ENCODE data around the gene CDR2.

Gene CDR2

DNA sequence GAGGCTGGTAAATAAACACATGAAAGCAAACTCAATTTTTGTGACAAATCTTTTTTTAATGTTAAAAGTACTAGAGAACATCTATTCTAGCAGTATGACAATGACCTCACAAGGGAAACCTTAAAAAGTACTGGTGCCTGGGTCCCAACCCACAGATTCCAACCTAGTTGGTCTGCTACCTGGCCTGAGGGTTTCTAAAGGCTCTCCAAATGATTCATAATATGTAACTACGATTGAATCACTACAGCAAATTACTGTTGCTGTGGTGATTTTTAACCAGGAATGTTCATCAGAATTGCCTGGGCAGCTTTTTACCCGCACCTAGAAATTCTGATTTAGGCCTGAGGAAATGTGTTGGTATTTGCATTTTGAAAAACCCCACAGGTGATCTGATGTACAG is 26.1 kb downstream of the CDR2 start:
- DNase-seq: no peak

DNA sequence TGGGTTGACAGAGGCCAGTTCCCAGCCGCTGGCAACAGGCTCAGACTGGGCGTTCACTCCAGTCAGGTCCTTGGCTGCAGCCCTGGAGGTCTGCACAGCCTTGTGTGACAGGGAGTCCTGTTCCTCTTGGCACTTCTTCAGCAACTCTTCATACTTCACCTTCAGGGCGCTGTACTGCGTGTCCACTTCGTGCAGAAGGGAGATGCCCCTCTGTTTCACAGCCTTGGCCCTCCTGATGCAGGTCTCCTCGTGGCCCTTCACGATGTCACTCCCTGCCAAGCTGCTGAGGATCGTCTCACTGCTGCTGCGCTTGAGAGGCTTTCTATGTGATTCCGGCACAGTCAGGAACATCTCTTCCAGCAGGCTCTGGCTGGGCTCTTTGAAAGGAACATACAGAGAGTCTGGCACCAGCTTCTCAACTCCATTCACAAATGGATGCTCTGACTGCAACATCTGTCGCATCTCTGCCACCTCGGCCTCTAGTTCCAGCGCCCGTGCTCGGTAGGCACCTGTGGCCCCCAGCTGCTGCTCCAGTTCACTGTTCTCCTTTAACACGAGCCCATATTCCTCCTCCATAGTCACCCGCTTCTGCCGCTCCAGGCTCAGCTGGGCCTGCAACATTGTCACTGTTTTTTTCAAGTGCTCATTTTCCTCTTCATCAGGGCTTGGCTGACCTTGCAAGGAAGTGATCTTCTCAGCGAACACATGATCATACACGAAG is 27.2 kb downstream of the CDR2 start:
- DNase-seq: no peak

DNA sequence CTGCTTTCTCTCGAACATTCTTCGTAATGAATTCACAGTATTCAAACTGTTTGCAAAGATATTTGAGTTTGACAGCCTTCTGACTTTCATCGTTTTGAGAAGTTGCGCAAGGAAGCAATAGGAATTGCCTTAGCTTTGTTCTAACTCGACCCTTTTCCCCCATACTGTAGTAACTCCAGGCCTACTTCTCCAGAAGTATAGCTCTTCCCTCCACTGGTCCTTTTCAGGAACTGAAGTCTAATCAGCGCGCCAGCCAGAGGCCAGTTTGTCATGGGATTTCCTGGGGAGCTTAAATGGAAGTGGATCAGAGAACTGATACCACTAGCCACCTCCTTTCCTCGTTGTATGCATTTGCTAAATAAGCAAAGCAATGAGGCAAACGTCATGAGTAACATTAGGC is 27.9 kb downstream of the CDR2 start:
- DNase-seq: no peak

GRCh38 chr16:22342082-22342481 is 32.3 kb downstream of the CDR2 start:
- DNase-seq: no peak

GRCh38 chr16:22340945-22341344 is 33.5 kb downstream of the CDR2 start:
- DNase-seq: no peak

DNA sequence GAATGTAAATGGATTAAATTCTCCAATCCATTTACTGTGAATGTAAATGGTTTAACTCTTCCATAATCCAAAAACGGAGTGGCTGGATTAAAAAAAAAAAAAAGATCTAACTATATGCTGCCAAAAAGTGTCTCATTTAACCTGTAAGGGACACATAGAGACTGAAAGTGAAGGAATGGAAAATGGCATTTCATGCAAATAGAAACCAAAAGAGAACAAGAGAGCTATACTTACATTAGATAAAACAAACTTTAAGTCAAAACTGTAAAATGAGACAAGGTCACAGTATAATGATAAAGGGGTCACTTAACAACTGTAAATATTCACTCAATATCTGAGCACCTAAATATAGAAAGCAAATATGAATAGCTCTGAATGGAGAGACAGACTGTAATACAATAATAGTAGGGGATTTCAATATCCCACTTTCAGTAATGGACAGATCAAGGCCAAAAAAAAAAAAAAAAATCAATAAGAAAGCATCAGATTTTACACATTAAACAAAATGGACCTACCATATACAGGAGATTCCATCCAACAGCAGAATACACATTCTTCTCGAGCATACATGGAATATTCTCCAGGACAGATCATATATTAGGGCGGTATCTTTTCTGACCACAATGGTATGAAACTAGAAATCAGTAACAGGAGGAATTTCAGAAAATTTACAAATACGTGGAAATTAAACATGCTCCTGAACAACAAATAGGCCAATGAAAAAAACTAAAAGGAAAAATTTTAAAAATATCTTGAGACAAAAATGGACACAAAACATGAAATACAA is 36.4 kb downstream of the CDR2 start:
- DNase-seq: no peak

DNA sequence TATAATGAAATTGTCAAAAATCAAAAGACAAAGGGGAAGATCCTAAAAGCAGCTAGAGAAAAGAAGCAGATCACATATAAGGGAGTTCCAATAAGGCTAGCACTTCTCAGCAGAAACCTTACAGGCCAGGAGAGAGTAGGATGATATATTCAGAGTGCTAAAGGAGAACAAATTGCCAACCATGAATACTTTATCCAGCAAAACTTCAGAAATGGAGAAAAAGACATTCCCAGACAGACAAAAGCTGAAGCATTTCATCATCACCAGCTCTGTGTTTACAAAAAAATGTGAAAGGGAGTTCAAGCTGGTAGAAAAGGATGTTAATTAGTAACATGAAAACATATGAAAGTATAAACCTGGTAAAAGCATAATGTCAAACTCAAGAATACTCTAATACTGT is 37.4 kb downstream of the CDR2 start:
- DNase-seq: no peak

DNA sequence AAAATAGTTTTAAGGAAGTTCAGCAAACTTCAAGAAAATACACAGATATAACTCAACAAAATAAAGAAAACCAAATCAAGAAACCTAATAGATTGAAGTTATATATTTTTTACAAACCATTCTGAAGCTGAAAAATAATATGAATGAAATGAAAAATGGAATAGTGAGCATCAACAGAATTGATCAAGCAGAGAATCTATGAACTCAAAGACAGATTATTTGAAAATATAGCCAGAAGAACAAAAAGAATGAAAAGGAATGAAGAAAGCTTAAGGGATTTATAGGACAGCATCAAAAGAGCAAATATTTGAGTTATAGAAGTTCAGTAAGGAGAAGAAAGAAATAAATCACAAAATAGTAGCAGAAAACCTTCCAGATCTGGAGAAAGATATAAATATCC is 37.8 kb downstream of the CDR2 start:
- DNase-seq: no peak

DNA sequence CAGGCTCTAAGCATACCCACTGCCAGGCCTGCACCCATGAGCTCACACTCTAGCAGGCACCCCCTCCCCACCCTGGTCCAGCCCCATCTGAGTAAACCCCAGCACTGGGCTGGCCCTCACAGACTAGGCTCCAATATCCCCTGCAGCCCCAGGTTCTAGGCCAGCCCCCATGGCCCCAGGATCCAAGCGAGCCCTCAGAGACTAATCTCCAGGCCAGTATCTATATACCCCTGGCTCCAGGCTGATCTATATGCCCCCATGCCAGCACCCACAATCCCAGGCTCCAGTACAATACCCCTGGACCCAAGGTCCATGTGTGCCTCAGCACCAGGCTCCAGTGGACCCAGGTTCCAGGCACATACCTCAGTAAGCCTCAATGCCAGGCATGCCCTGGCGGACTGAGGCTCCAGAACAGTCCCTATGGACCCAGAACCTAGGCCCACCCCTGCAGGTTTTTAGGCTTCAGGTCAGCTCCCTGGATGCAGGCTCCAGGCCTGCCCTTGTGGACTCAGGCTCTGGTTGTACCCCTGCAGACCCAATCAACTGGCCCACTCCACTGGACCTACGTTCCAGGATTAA is 38.7 kb downstream of the CDR2 start:
- DNase-seq: no peak

DNA sequence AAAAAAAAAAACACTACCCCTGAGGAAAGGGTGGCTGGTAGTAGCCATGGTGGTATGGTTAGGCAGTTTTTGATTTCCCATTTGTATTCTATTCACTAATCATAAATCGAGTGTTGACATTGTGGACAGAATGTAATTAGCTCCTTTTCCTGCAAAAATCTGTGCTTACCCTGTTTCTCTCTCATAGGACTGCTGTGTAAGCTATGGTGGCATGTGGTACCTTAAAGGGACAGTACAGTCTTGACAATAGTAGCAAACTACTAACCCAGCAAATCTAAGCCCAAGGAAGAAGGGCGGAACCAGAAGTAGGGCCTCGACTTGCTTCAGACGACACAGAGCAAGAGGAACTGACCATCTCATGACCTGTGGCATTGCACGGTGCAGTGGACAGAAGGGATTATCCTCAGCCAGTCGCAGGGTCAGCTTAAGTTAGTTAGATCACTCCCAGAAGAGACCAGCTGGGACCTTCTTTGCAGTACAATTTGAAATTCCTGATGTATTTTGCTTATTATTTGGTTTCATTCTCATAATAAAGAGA is 40.9 kb downstream of the CDR2 start:
- DNase-seq: no peak

- no peak for DNase-seq
Measured at GRCh38 chr16:22330326-22330725, 44.1 kb downstream of the CDR2 start.

DNA sequence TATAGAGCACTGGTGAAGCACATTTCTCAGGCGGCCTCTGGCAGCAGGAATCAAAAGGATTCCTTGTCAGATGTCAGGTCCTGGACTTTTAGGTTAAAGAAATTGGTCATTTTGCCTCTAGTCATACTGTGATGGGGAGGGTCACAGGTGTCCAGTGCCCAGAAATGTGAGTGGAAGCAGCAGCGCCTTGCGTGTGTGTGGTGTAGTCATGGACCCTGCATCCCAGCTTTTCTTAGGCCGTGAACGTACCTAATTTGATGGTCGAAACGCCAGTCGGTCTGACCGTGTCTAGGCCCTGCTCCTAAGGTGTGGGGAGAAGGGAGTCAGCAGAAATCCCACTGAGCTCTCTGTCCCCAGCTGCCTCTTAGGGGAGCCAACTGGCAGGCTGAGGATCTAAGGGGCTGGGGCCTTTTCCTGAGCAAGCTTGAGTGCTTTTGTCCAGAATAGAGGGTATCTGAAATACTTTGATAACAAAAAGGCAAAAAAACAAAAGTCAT is 45.2 kb downstream of the CDR2 start:
- DNase-seq: no peak

- DNase-seq: no peak
Measured at GRCh38 chr16:22328081-22328725, 46.2 kb downstream of the CDR2 start.

DNA sequence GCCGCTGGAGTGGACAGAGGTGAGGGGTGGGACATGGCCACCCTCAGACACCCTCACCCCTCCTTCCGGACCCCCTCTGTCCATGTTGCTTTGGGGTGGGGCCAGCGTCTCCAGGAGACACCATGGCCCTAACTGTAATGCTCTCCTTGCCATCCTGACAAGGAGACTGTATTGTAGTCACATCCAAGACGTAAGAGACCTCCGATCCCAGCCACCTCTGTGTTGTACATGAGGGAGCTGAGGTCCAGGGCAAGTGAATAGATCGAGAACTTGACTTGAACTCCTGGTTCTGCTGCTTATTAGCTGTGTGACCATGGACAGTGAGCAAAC is 47.0 kb downstream of the CDR2 start:
- DNase-seq: no peak

DNA sequence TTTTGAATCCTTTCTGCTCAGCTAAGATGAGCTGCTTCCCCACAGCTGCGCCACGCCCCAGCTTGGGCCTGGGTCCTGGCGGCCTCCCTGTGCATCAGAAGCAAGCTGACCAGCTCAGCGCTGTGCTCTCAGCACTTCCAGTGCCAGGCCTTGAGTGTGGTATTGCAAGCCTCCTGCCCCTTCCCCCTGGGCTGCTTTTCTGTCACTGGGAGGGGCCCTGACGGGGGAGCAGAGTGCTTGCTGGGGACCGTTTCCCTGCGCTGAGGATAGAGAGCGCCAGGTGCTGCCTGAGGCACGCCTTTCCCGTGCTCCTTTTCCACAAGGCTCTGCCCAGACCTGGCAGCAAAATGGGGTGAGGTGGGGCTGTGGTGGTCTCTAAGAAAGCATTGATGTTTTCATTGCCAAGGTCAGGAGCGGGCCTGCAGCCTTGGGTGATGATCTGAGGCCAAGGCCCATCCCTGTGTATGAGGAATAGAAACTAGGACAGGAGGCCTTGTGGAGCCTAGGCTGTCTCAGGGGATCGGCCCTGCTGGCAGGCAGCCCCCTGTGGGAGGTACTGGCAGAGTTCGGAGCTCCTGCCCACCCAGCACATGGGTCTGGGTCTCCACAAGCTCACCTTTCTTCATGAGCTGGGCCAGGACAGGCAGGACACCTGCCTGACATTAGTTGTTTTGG is 47.5 kb downstream of the CDR2 start:
- DNase-seq: no peak

DNA sequence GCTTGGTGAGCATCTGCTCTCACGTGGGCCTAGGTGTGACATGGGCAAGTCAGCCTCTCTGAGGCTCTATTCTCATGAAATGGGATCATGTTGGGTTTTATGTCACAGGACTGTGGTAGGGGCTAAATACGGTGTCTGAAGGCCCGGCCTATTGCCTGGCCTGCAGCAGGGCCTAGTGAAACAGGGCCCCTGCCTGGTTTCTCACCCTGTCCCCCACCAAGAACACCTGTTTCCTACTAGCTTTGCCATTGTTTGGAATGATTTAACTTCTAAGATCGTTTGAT is 48.1 kb downstream of the CDR2 start:
- no peak for DNase-seq

GRCh38 chr16:22325598-22326368 is 48.6 kb downstream of the CDR2 start:
- no peak for DNase-seq

DNA sequence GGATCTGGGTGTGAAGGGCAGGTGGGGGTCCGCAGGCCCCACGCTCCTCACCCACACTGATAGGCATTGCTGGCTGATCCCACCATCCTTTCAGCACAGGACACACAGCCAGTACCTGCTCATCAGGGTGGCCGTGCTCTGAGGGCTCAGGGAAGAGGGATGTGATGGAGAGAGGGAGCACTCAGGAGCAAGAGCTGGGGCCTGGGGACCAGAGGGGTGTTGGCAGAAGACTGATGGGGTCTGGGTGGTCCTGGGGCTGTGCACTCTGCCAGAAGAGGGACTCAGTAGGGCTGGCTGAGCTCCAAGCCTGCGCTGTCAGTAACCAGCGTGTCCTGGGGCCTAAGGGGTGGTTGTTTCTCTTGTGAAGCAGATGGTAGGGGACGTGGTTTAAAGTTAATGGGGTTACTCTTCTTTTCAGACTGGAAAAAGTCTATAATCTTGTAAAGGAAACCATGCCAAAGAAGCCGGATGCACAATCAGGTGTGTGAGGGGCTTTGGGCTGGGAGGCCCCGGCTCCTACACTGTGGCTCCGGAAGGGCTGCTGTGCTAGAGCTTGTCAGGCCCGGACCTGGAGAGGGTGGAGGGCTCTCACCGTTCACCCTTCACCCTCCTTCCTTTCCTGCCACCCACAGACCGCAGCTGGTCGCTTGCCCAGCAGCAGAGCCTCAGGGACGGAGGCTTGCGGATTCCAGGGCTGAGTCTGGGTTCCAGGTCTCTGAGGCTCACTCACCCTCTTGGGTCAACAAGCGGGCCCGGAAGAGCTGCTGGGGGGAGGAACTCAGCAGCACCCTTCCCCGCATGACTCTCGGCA is 49.4 kb downstream of the CDR2 start:
- no peak for DNase-seq

GRCh38 chr16:22323959-22324786 is 50.2 kb downstream of the CDR2 start:
- no peak for DNase-seq

DNA sequence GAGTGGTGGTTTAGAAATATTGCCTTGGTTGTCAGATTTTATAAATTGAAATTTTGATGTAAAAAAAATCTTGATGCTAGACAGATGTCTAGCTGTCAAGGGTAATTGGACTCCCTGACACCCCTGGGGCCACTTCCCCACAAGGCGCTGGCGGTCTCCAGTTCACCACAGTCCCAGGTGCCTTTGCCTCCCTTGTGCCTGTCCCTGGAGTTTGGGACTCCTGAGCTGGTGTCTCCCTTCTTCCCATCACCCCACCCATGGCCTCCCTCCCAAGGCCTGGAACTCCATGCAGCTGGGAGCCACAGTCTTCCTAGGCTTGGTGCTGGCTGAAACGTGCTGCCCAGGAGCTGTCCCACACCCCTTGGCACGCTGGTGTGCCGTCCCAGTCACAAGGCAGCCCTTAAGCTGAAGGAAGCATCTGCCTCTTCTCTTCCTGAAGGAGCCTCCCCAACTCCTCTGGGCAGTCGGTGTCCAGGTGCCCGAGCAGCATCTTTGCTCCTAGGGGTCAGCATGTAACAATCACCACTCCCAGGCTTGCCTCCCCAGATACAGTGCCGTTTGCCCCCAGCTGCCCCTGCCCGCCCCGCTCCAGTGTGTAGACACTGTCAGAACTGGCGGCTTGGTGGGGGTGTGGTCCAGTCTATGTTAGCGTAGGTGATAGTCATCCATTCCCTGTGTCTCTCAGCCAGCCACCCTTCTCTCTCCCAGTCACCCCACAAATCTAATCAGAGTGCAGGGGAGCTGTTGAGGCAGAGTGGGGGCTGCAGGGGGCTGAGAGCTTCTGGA is 51.1 kb downstream of the CDR2 start:
- no peak for DNase-seq
